DND-41 (cell line): ENCODE measurements around the gene F11R.

Experiments used
- EZH2 ChIP-seq: IDR thresholded peaks from 3 replicates; pipeline ENCODE4 v1.6.1; 2012; ENCODE audit warnings: borderline replicate concordance, low read depth, mild to moderate bottlenecking, moderate library complexity, low read length, inconsistent platforms; ENCODE audit not compliant: severe bottlenecking
- TF ChIP-seq, protein P1 (sequence below): IDR thresholded peaks from 2 replicates; pipeline ENCODE4 v1.5.1; 2012; ENCODE audit warnings: borderline replicate concordance, low read length, moderate library complexity, mild to moderate bottlenecking; ENCODE audit not compliant: poor library complexity, severe bottlenecking; ENCODE audit errors: extremely low read depth

- TF ChIP-seq, protein P1, sequence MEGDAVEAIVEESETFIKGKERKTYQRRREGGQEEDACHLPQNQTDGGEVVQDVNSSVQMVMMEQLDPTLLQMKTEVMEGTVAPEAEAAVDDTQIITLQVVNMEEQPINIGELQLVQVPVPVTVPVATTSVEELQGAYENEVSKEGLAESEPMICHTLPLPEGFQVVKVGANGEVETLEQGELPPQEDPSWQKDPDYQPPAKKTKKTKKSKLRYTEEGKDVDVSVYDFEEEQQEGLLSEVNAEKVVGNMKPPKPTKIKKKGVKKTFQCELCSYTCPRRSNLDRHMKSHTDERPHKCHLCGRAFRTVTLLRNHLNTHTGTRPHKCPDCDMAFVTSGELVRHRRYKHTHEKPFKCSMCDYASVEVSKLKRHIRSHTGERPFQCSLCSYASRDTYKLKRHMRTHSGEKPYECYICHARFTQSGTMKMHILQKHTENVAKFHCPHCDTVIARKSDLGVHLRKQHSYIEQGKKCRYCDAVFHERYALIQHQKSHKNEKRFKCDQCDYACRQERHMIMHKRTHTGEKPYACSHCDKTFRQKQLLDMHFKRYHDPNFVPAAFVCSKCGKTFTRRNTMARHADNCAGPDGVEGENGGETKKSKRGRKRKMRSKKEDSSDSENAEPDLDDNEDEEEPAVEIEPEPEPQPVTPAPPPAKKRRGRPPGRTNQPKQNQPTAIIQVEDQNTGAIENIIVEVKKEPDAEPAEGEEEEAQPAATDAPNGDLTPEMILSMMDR: no peak
- no peak for TF ChIP-seq EZH2
Observed at GRCh38 chr1:161009602-161010211, 11.2 kb downstream of the F11R start.
